Vagina (tissue), 2 donors: ENCODE data around the gene WDR45B.

Experiments
- CTCF ChIP-seq, 3 experiments: fragments of 450-650 bp in 2 of 3; fragments of 200-600 bp in 1 of 3; sonication (generic) in 1 of 3; IDR thresholded peaks; one replicate each; pipeline ENCODE4 v1.5.1; 2017 to 2019; ENCODE audit warnings: antibody characterized with exemption in 3 of 3, mild to moderate bottlenecking in 2 of 3, moderate library complexity in 2 of 3
- POLR2A ChIP-seq, 2 donors: fragments of 450-650 bp; IDR thresholded peaks; one replicate each; pipeline ENCODE4 v1.6.1; 2017; ENCODE audit warnings: antibody characterized with exemption in 2 of 2, mild to moderate bottlenecking in 2 of 2, moderate library complexity in 2 of 2

- TF ChIP-seq POLR2A (IDR thresholded peaks at IDR 0.05) (no peak), CTCF (IDR thresholded peaks at IDR 0.05) (no peak)
Observed at GRCh38 chr17:82567286-82567685, 81.0 kb downstream of the WDR45B start.
